HG02642 (cell line): Measurements from ENCODE around the gene CKM.
"Not testable (repeated sequence)": the region's sequence is repeated elsewhere in the genome, so short reads cannot be mapped to it uniquely, and the experiment has no call there.

ENCODE experiments used
- ATAC-seq: cut with Tn5 transposase; IDR thresholded peaks from one replicate; pipeline ENCODE4 v1.9.1; 2021; ENCODE audit warnings: mild to moderate bottlenecking; ENCODE audit not compliant: unreplicated experiment, poor library complexity

The CKM gene

GRCh38 chr19:45349430-45349941 lies 26.8 kb upstream of the CKM start:
- ATAC-seq = no peak

GRCh38 chr19:45349126-45349415 lies 26.4 kb upstream of the CKM start:
- ATAC-seq = no peak

- ATAC-seq = no peak
Observed at GRCh38 chr19:45348367-45349125, 25.9 kb upstream of the CKM start.

DNA sequence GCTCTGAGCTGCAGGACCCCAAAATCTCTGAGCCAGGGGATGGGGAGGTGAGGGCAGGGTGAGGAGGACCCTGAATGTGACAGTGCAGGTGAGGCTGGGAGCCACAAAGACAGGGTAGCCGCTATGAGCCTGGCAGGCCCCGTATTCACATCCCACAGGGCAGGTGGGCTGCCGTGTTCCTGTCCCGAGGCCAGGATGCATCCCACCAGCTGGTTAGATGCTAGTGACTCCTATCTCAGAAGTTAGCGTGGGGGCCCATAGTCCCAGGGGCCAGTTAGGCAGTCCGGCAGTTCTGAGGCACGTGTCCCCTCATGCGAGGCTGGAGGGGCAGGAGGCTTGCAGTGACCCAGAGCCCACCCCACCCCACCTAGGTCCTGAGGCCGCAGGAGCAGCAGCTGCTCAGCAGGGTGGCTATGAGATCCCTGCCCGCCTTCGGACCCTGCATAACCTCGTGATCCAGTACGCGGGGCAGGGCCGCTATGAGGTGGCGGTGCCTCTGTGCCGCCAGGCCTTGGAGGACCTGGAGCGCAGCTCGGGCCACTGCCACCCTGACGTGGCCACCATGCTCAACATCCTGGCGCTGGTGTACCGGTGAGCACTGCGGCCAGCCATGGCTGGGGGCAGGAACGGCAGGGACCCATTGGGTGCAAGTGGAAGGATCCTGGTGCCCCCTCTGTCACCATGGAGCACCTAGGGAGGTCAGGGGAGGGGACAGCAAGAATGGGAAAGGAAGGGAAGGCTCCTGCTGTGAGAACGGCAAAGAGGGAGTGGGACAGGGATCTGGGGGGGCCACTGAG lies 25.1 kb upstream of the CKM start:
- no peak for ATAC-seq

DNA sequence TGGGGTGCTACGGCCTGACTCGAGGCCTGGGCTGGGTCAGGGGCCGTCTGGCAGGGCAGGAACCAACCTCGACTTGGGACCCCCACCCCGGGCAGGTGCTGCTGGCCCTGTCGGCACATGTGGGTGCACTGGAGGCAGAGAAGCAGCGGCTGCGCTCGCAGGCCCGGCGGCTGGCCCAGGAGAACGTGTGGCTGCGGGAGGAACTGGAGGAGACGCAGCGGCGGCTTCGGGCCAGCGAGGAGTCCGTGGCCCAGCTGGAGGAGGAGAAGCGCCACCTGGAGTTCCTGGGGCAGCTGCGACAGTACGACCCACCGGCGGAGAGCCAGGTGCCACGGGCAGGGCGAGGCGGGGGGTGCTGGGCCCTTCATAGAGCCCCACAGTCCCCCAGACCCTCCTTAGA lies 23.8 kb upstream of the CKM start:
- no peak for ATAC-seq

- no peak for ATAC-seq
Observed at GRCh38 chr19:45345506-45345860, 22.8 kb upstream of the CKM start.

DNA sequence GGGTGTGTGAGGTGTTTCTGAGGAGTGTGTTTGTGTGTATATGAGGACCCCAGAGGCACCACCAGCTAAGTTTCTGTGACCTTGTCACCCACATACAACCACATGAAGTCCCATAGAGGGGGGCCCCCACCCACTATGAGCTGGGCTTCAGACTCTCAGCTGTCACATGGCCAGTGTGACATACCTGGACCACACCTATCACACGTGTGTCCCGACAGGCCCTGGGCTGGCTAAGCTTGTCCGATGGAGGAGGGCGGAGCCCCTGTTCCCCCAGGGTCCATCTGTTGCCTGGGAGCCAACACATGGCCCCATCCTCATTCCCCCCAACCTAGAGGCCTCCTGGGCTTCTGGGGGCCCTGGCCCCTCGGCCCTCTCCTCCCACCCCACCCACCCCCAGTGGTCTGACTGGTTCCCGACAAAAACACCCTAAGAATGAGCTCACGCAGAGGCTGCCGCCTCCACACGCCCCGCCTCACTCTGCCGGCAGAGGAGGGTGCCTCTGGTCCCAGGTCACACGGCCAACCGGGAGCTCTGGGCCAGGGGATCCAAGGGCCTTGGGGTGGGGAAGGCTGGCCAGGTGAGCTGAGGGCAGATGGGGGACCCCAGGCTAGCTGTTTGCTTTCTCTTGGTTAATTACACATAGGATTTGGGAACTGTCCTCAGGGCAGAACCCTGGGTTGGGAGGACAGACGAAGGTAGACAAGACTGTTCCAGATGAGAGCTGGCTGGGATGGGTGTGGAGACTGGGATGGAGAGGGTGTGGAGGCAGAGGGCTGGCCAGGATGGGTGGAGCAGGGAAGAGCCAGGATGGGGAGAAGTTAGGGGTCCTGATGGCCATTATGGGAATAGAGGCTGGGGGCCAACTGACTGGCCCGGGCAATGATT lies 22.2 kb upstream of the CKM start:
- ATAC-seq = no peak

DNA sequence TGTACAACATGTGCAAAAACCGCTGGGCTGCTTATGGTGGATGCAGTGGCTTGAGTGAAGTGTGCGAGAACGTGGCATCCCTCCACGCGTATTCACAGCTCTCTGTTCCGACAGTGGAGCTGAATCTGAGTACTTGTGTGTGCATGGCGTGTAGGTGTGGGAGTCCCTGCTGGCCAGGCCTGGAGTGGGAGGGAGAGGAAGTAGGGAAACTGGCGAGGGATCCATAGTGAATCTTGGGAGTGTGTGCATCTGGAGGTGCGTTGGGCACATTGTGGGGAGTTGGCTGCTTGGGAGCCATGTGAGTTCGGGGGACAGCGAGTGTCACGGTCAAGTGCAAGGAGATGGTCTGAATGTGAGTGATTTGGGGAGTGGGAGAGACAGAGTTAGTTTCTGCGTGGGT lies 20.2 kb upstream of the CKM start:
- ATAC-seq = no peak

- ATAC-seq = no peak
Observed at GRCh38 chr19:45340899-45341453, 18.3 kb upstream of the CKM start.

DNA sequence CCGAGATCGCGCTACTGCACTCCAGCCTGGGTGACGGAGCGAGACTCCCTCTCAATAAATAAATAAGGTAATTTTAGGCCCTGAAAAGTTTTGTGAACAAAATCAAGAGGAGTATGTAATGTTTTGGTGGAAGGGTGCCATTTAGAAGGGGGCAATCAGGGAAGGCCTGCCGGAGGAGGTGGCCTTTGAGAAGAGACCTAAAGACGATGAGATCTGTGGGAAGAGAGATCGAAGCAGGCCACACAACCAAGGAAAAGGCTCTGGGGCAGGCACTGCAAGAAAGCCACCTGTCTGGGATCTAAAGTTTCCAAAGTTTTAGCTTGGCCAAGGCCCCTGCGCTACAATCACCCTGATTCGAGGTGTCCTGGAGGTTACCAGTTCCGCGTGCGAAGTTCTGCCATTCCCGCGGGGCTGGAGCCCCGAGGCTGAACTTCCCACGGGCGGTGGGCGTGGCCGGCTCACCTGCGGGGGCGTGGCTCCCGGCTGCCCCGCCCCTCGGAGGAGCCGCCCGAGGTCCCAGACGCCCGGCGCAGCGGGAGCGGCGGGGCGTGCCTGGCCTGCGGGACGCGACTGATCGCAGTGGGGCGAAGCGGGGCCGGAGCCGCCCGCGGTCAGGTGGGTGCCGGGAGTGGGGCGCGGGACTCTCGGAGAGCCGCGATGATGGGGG lies 17.7 kb upstream of the CKM start, which contains the start of gene KLC3:
Gene KLC3 (plus strand): TSS at position 519 of the 667 bp plus-strand sequence. CDS start 4,792 bp downstream, outside the sequence.
- ATAC-seq = no peak

DNA sequence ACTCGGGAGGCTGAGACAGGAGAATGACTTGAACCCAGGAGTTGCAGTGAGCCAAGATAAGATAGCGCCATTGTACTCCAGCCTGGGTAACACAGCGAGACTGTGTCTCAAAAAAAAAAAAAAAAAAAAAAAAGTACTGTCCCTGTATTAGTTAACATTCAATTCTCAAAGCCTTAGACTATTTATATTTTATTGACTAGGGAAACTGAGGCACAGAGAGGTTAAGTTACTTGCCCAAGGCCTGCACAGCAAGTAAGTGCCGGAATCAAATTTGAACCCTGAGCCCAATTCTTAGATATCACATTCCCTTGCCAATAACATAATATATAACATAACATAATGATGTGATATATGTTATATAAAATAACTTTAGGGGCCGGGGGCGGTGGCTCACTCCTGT lies 17.0 kb upstream of the CKM start:
- no peak for ATAC-seq

DNA sequence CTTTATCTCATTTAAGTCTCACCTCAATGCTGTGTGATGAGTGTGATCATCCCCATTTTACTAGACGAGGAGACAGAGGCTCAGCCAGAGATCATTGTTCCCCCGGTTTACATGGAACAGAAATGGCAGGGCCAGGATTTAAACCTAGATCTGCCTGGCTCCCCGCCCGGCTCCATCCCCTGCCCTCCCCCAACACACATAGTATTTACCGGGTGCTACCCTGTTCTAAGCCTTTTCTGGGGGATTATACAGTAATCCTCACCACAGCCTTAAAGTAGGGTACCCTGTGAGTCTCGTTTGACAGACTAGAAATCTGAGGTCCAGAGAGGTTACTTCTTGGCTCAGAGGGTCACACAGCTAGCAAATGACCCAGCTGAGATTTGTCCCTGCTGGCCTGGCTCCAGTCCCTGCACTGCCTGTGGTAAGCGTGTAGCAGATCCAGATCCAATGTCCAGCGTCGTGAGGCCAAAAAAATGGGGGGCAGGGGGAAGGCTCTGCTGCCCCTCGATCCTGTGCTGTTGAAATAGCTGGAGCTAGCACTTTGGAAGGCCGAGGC lies 14.1 kb upstream of the CKM start:
- ATAC-seq = no peak

- ATAC-seq = not testable (repeated sequence)
Observed at GRCh38 chr19:45334881-45335280, 12.2 kb upstream of the CKM start.

GRCh38 chr19:45333609-45334303 lies 11.1 kb upstream of the CKM start:
- ATAC-seq = no peak

- no peak for ATAC-seq
Observed at GRCh38 chr19:45331411-45331810, 8.7 kb upstream of the CKM start.

GRCh38 chr19:45327404-45328143 lies 4.9 kb upstream of the CKM start:
- no peak for ATAC-seq

GRCh38 chr19:45324349-45324907 lies 1.8 kb upstream of the CKM start:
- ATAC-seq = no peak

- no peak for ATAC-seq
Observed at GRCh38 chr19:45323671-45324081, 1.0 kb upstream of the CKM start.
